Measurements from ENCODE around the gene ITGA5. TPM values are rescaled to one million over a fixed set of nuclear protein-coding genes. Genes with fewer than 3 reads are reported as not detected.
A peak's percentile ranks its signal among the peaks of the same experiment; 100 is the strongest.

The ITGA5 gene
- total RNA-seq, 2 experiments from 2014 or later = 13.2 to 37.6 TPM

GRCh38 chr12:54428050-54429013, 9.3 kb upstream of the ITGA5 start:
- Mint-ChIP-seq H3K27ac (no peak overlapping the region), H3K27me3 (peaks cover 46% of the 10 kb centered on the region), H3K4me3 (no peak overlapping the region), H3K36me3 (no peaks in the 10 kb centered on the region), H3K4me1 (peaks cover 28% of the 10 kb centered on the region), H3K9me3 (ENCODE audit: low read depth) (no peaks in the 10 kb centered on the region)
- CTCF ChIA-PET = interaction anchor here (1.2 to 33.7 kb wide), 4 partner anchors 10 to 49 kb away, joined by 3 to 705 read pairs (median 16); no protein-coding TSS in a partner anchor
- DNase-seq = no peak
- no peak for ATAC-seq

- Mint-ChIP-seq H3K27ac (no peak overlapping the region), H3K36me3 (no peaks in the 10 kb centered on the region), H3K4me3 (no peak overlapping the region), H3K4me1 (peaks cover 17% of the 10 kb centered on the region), H3K9me3 (ENCODE audit: low read depth) (no peaks in the 10 kb centered on the region), H3K27me3 (peaks cover 57% of the 10 kb centered on the region)
- no peak for ATAC-seq
- CTCF ChIA-PET = interaction anchor here (1.1 to 33.7 kb wide), 4 partner anchors 11 to 48 kb away, joined by 3 to 705 read pairs (median 16); no protein-coding TSS in a partner anchor
- DNase-seq = no peak
Measured at GRCh38 chr12:54427106-54427505, 8.0 kb upstream of the ITGA5 start.

GRCh38 chr12:54426690-54427089, 7.6 kb upstream of the ITGA5 start:
- no peak overlapping the region for H3K27ac Mint-ChIP-seq
- no peak for ATAC-seq
- no peak for DNase-seq
- peaks cover 13% of the 10 kb centered on the region for H3K4me1 Mint-ChIP-seq
- H3K36me3 Mint-ChIP-seq = no peaks in the 10 kb centered on the region
- H3K27me3 Mint-ChIP-seq = peaks cover 61% of the 10 kb centered on the region
- H3K4me3 Mint-ChIP-seq = no peak overlapping the region
- no peaks in the 10 kb centered on the region for H3K9me3 Mint-ChIP-seq (ENCODE audit: low read depth)
- CTCF ChIA-PET = interaction anchor here (1.1 to 33.7 kb wide), 2 partner anchors 13 to 26 kb away, joined by 3 to 705 read pairs; no protein-coding TSS in a partner anchor

- no peak overlapping the region for H3K4me3 Mint-ChIP-seq
- ATAC-seq = no peak
- H3K36me3 Mint-ChIP-seq = no peaks in the 10 kb centered on the region
- H3K9me3 Mint-ChIP-seq (ENCODE audit: low read depth) = no peaks in the 10 kb centered on the region
- no peak overlapping the region for H3K27ac Mint-ChIP-seq
- CTCF ChIA-PET = interaction anchor here (1.0 to 33.7 kb wide), 4 partner anchors 12 to 47 kb away, joined by 3 to 705 read pairs (median 9); no protein-coding TSS in a partner anchor
- DNase-seq = no peak
- peaks cover 67% of the 10 kb centered on the region for H3K27me3 Mint-ChIP-seq
- H3K4me1 Mint-ChIP-seq = peaks cover 10% of the 10 kb centered on the region
Measured at GRCh38 chr12:54425702-54426101, 6.6 kb upstream of the ITGA5 start.

GRCh38 chr12:54424224-54424623, 5.2 kb upstream of the ITGA5 start:
- ATAC-seq (no peak), DNase-seq (no peak)
- CTCF ChIA-PET = interaction anchor here (3.3 to 33.7 kb wide), 2 partner anchors 15 to 23 kb away, joined by 15 to 705 read pairs; no protein-coding TSS in a partner anchor
- H3K4me1 Mint-ChIP-seq = peaks cover 17% of the 10 kb centered on the region
- no peaks in the 10 kb centered on the region for H3K9me3 Mint-ChIP-seq (ENCODE audit: low read depth)
- H3K36me3 Mint-ChIP-seq = no peaks in the 10 kb centered on the region
- no peak overlapping the region for H3K27ac Mint-ChIP-seq
- no peak overlapping the region for H3K4me3 Mint-ChIP-seq
- peaks cover 70% of the 10 kb centered on the region for H3K27me3 Mint-ChIP-seq

- Mint-ChIP-seq H3K4me1 (peaks cover 17% of the 10 kb centered on the region), H3K36me3 (no peaks in the 10 kb centered on the region), H3K27me3 (peaks cover 70% of the 10 kb centered on the region), H3K27ac (no peak overlapping the region), H3K9me3 (ENCODE audit: low read depth) (no peaks in the 10 kb centered on the region), H3K4me3 (no peak overlapping the region)
- CTCF ChIA-PET = interaction anchor here (3.3 to 33.7 kb wide), 2 partner anchors 16 to 23 kb away, joined by 15 to 705 read pairs; no protein-coding TSS in a partner anchor
- DNase-seq (no peak), ATAC-seq (no peak)
Measured at GRCh38 chr12:54423816-54424150, 4.7 kb upstream of the ITGA5 start.

GRCh38 chr12:54421879-54422250, 2.8 kb upstream of the ITGA5 start:
- CTCF ChIA-PET = interaction anchor here (8.1 to 14.5 kb wide), 2 partner anchors 18 to 21 kb away, joined by 55 to 283 read pairs; no protein-coding TSS in a partner anchor
- no peak overlapping the region for H3K4me3 Mint-ChIP-seq
- peaks cover 23% of the 10 kb centered on the region for H3K4me1 Mint-ChIP-seq
- H3K36me3 Mint-ChIP-seq = peaks cover 5% of the 10 kb centered on the region
- H3K27ac Mint-ChIP-seq = no peak overlapping the region
- no peaks in the 10 kb centered on the region for H3K9me3 Mint-ChIP-seq (ENCODE audit: low read depth)
- DNase-seq = no peak
- peaks cover 60% of the 10 kb centered on the region for H3K27me3 Mint-ChIP-seq
- no peak for ATAC-seq

GRCh38 chr12:54421175-54421878, 2.3 kb upstream of the ITGA5 start:
- no peak for ATAC-seq
- CTCF ChIA-PET = interaction anchor here (8.1 to 14.5 kb wide), 2 partner anchors 18 to 20 kb away, joined by 55 to 283 read pairs; no protein-coding TSS in a partner anchor
- H3K36me3 Mint-ChIP-seq = peaks cover 5% of the 10 kb centered on the region
- peaks cover 55% of the 10 kb centered on the region for H3K27me3 Mint-ChIP-seq
- H3K9me3 Mint-ChIP-seq (ENCODE audit: low read depth) = no peaks in the 10 kb centered on the region
- no peak overlapping the region for H3K27ac Mint-ChIP-seq
- DNase-seq = no peak
- H3K4me1 Mint-ChIP-seq = peaks cover 29% of the 10 kb centered on the region
- no peak overlapping the region for H3K4me3 Mint-ChIP-seq

- peaks cover 49% of the 10 kb centered on the region for H3K27me3 Mint-ChIP-seq
- DNase-seq = no peak
Measured at GRCh38 chr12:54420766-54421144, 1.7 kb upstream of the ITGA5 start.

GRCh38 chr12:54418441-54419087, 502 bp downstream of the ITGA5 start:
- H3K36me3 Mint-ChIP-seq = peaks cover 5% of the 10 kb centered on the region
- H3K27me3 Mint-ChIP-seq = peaks cover 34% of the 10 kb centered on the region
- peak overlapping the region; percentile 82 for H3K27ac Mint-ChIP-seq
- ATAC-seq (peak; percentile 35), DNase-seq (no peak)
- H3K9me3 Mint-ChIP-seq (ENCODE audit: low read depth) = no peaks in the 10 kb centered on the region
- peak overlapping the region; percentile 88 for H3K4me3 Mint-ChIP-seq
- H3K4me1 Mint-ChIP-seq = peaks cover 51% of the 10 kb centered on the region
- CTCF ChIA-PET = interaction anchor here (1.1 to 14.5 kb wide), 4 partner anchors 14 to 204 kb away, joined by 3 to 283 read pairs (median 30); no protein-coding TSS in a partner anchor

More at GRCh38 chr12:54420766-54421144, 1.7 kb upstream of the ITGA5 start:
- ATAC-seq = no peak
- Mint-ChIP-seq H3K27ac (no peak overlapping the region), H3K4me3 (no peak overlapping the region), H3K9me3 (ENCODE audit: low read depth) (no peaks in the 10 kb centered on the region), H3K36me3 (peaks cover 5% of the 10 kb centered on the region), H3K4me1 (peaks cover 32% of the 10 kb centered on the region)
- CTCF ChIA-PET = interaction anchor here (8.1 to 14.5 kb wide), 2 partner anchors 19 to 20 kb away, joined by 55 to 283 read pairs; no protein-coding TSS in a partner anchor

GRCh38 chr12:54417712-54418440, 1.2 kb downstream of the ITGA5 start:
- DNase-seq = no peak
- H3K4me1 Mint-ChIP-seq = peaks cover 56% of the 10 kb centered on the region
- CTCF ChIA-PET = interaction anchor here (1.1 to 14.5 kb wide), 4 partner anchors 14 to 203 kb away, joined by 3 to 283 read pairs (median 30); no protein-coding TSS in a partner anchor
- no peaks in the 10 kb centered on the region for H3K9me3 Mint-ChIP-seq (ENCODE audit: low read depth)
- H3K36me3 Mint-ChIP-seq = peaks cover 5% of the 10 kb centered on the region
- peak overlapping the region; percentile 88 for H3K4me3 Mint-ChIP-seq
- H3K27ac Mint-ChIP-seq = peak overlapping the region; percentile 82
- ATAC-seq = no peak
- H3K27me3 Mint-ChIP-seq = peaks cover 28% of the 10 kb centered on the region

Measured in activated CD8-positive, alpha-beta memory T cell treated with anti-CD3 and anti-CD28 coated beads, Interleukin-2, amount 10 ng/mL, durations not matched to agents 7 days and 5 days (primary cell).